AG10803 (cell line): ENCODE measurements around the gene NLRC4.
"Not testable (repeated sequence)": the region's sequence is repeated elsewhere in the genome, so short reads cannot be mapped to it uniquely, and the experiment has no call there.

ENCODE experiments used
- DNase-seq: peaks from one replicate; pipeline ENCODE4 v3.0.0; 2010; ENCODE audit warnings: low read depth
- H3K4me3 ChIP-seq: 2 replicates; pipeline ENCODE4 v1.5.1; 2011; ENCODE audit warnings: mild to moderate bottlenecking, low read length, control low read depth
- CTCF ChIP-seq: conservative IDR thresholded peaks from 2 replicates; pipeline ENCODE4 v1.5.1; 2011; ENCODE audit warnings: mild to moderate bottlenecking, low read length, control low read depth, inconsistent platforms

Gene NLRC4

GRCh38 chr2:32284321-32284720 lies 19.6 kb upstream of the NLRC4 start:
- no peak for TF ChIP-seq CTCF
- no peak overlapping the region for H3K4me3 ChIP-seq
- no peak for DNase-seq

- TF ChIP-seq CTCF, result no peak
- peak overlapping the region; percentile 99 for H3K4me3 ChIP-seq
- DNase-seq, result no peak
Measured at GRCh38 chr2:32278478-32278853, 13.8 kb upstream of the NLRC4 start.

GRCh38 chr2:32277674-32278477 lies 13.2 kb upstream of the NLRC4 start, which contains the start of gene YIPF4:
Gene YIPF4 (plus strand): TSS chr2:32277904. CDS start chr2:32278156, 252 bp downstream.
- DNase-seq, result peak; percentile 92
- no peak for TF ChIP-seq CTCF
- H3K4me3 ChIP-seq, result peak within 1 kb of the TSS; percentile 99

GRCh38 chr2:32277363-32277673 lies 12.6 kb upstream of the NLRC4 start:
- H3K4me3 ChIP-seq, result peak overlapping the region; percentile 99
- no peak for TF ChIP-seq CTCF
- no peak for DNase-seq

GRCh38 chr2:32275790-32276189 lies 11.1 kb upstream of the NLRC4 start:
- not testable (repeated sequence) for H3K4me3 ChIP-seq, DNase-seq

- DNase-seq, result no peak
- H3K4me3 ChIP-seq, result no peak overlapping the region
- TF ChIP-seq CTCF, result no peak
Measured at GRCh38 chr2:32274289-32274688, 9.6 kb upstream of the NLRC4 start.

- no peak for TF ChIP-seq CTCF
- no peak for DNase-seq
- H3K4me3 ChIP-seq, result no peak overlapping the region
Measured at GRCh38 chr2:32272279-32272678, 7.6 kb upstream of the NLRC4 start.
